Keratinocyte (primary cell): ENCODE data around the gene OR4N5. TPM values are rescaled to one million over a fixed set of nuclear protein-coding genes. Genes with fewer than 3 reads are reported as not detected.

Experiments used
- DNase-seq: peaks from one replicate; pipeline ENCODE4 v3.0.0-alpha.2; 2011; ENCODE audit warnings: low read depth, missing footprints, low spot score
- FAIRE-seq: peaks from 2 replicates; lab custom pipeline; 2011; peaks lifted over from hg19 to GRCh38; lab: Jason Lieb, UNC
- H2AFZ ChIP-seq: 2 replicates; pipeline ENCODE4 v1.6.0; 2012; ENCODE audit warnings: low read length, control low read depth, inconsistent platforms; ENCODE audit not compliant: control insufficient read depth
- H3K27ac ChIP-seq: 2 replicates; pipeline ENCODE4 v1.5.1; 2011; ENCODE audit warnings: low read length; ENCODE audit not compliant: control insufficient read depth, insufficient read depth
- H3K27me3 ChIP-seq: 3 replicates; pipeline ENCODE4 v1.6.0; 2011; ENCODE audit warnings: low read length; ENCODE audit not compliant: control insufficient read depth, insufficient read depth; ENCODE audit errors: extremely low read depth
- H3K36me3 ChIP-seq, 2 experiments: 2 replicates in 1 of 2; 3 replicates in 1 of 2; pipeline ENCODE4 v1.5.1; 2011; ENCODE audit warnings: low read length in 2 of 2, mild to moderate bottlenecking in 1 of 2; ENCODE audit not compliant: control insufficient read depth in 2 of 2, insufficient read depth in 2 of 2; ENCODE audit errors: extremely low read depth in 1 of 2
- H3K4me1 ChIP-seq: 3 replicates; pipeline ENCODE4 v1.5.1; 2011; ENCODE audit warnings: low read length; ENCODE audit not compliant: control insufficient read depth, insufficient read depth; ENCODE audit errors: extremely low read depth
- H3K4me2 ChIP-seq: 3 replicates; pipeline ENCODE4 v1.6.0; 2011; ENCODE audit warnings: low read depth, low read length; ENCODE audit not compliant: control insufficient read depth, insufficient read depth; ENCODE audit errors: extremely low read depth
- H3K4me3 ChIP-seq, 3 experiments: fragments of 200-600 bp in 1 of 3; sonication (generic) in 1 of 3; 2 replicates in 2 of 3; 3 replicates in 1 of 3; pipeline ENCODE4 v1.5.1; 2011 to 2016; ENCODE audit warnings: low read length in 3 of 3, mild to moderate bottlenecking in 3 of 3, control low read depth in 2 of 3, inconsistent platforms in 1 of 3, low read depth in 1 of 3, mixed read lengths in 1 of 3, mixed run types in 1 of 3, moderate library complexity in 1 of 3; ENCODE audit not compliant: control insufficient read depth in 2 of 3, insufficient read depth in 2 of 3; ENCODE audit errors: extremely low read depth in 1 of 3
- H3K79me2 ChIP-seq: 2 replicates; pipeline ENCODE4 v1.6.0; 2012; ENCODE audit warnings: low read length; ENCODE audit not compliant: control insufficient read depth, insufficient read depth
- H3K9ac ChIP-seq: 3 replicates; pipeline ENCODE4 v1.6.0; 2011; ENCODE audit warnings: low read length; ENCODE audit not compliant: control insufficient read depth, insufficient read depth; ENCODE audit errors: extremely low read depth
- H3K9me1 ChIP-seq: 3 replicates; pipeline ENCODE4 v1.6.0; 2011; ENCODE audit warnings: low read length; ENCODE audit not compliant: control insufficient read depth, insufficient read depth; ENCODE audit errors: extremely low read depth
- H3K9me3 ChIP-seq: 2 replicates; pipeline ENCODE4 v1.5.1; 2012; ENCODE audit warnings: low read depth, low read length; ENCODE audit not compliant: control insufficient read depth
- H4K20me1 ChIP-seq: 3 replicates; pipeline ENCODE4 v1.6.0; 2011; ENCODE audit warnings: low read length; ENCODE audit not compliant: control insufficient read depth, insufficient read depth; ENCODE audit errors: extremely low read depth
- CTCF ChIP-seq, 3 experiments: IDR thresholded peaks in 1 of 3; conservative IDR thresholded peaks in 1 of 3; optimal IDR thresholded peaks in 1 of 3; 2 replicates in 2 of 3; 3 replicates in 1 of 3; pipeline versions ENCODE3 to v1.5.1; 2011; ENCODE audit warnings: low read length in 3 of 3, mild to moderate bottlenecking in 3 of 3, moderate library complexity in 2 of 3, control low read depth in 1 of 3, inconsistent platforms in 1 of 3; ENCODE audit not compliant: insufficient read depth in 2 of 3; ENCODE audit errors: extremely low read depth in 1 of 3
- EZH2 ChIP-seq: IDR thresholded peaks from one replicate; pipeline ENCODE4 v1.6.1; 2012; ENCODE audit warnings: inconsistent platforms, mild to moderate bottlenecking, low read length, moderate library complexity
- dilution Hi-C: fragments of 300-500 bp; cut with MboI; formaldehyde crosslinking; loops from one replicate; pipeline ENCODE4 v1.7.0; 2020; ENCODE audit warnings: low sequenced_read_pairs; ENCODE audit not compliant: extremely low pct_ligation_motif_present
- polyA plus RNA-seq, 5 experiments: library from polyadenylated mRNA; depleted of rRNA in 3 of 5; stranded (reverse) in 3 of 5; stranded (forward) in 1 of 5; unstranded in 1 of 5; fragments of >200 nt; gene quantifications; 1 replicate in 1 of 5; 2 replicates in 3 of 5; 3 replicates in 1 of 5; pipeline versions ENCODE4 v1.2.1 to v1.2.3, GENCODE V29; 2011 to 2012; ENCODE audit warnings: missing spikeins in 2 of 5, low read depth in 1 of 5, low replicate concordance in 1 of 5

The OR4N5 gene
- polyA plus RNA-seq, 1 donor (not counting 4 experiments of a cell fraction or from before 2014, with no cell fraction given) = not detected

DNA sequence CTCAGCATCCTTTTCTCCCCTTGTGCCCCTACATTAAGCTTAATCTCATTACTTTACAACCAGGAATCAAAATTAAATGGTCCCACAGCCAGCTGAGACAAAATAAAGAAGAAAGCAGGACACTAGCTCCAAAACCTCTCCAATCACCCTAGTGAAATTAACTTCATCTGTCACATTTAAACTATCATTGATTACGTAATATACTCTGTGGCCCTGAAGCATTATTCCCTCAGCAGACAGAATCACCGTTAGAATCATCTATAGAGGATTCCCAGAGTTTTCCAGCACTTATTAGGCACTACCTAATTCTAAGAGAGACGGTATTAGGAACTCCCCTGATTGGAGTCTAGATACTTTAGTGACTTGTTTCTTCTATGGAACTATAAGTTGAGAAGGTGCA lies 28.2 kb upstream of the OR4N5 start, which contains the start of gene OR4K17:
OR4K17 (plus strand) TSS at position 302 of the 400 bp plus-strand sequence. CDS start 6,761 bp downstream, outside the sequence.
- no peaks in the 10 kb centered on the region for H4K20me1 ChIP-seq
- no peak within 1 kb of the TSS for H3K4me3 ChIP-seq
- no peaks in the 10 kb centered on the region for H3K27me3 ChIP-seq
- no peak within 1 kb of the TSS for H2AFZ ChIP-seq
- TF ChIP-seq EZH2 (no peak), CTCF (optimal IDR thresholded peaks at IDR 0.05 in 1 of 3, IDR thresholded peaks at IDR 0.05 in 1 of 3, conservative IDR thresholded peaks at IDR 0.05 in 1 of 3; ENCODE audit: extremely low read depth in 1 of 3, insufficient read depth in 2 of 3, low read length in 3 of 3) (no peak)
- H3K9me1 ChIP-seq = no peaks in the 10 kb centered on the region
- dilution Hi-C loops = no loop called here
- no peaks in the 10 kb centered on the region for H3K9me3 ChIP-seq
- no peak within 1 kb of the TSS for H3K9ac ChIP-seq
- no peak within 1 kb of the TSS for H3K4me2 ChIP-seq
- FAIRE-seq (no peak), DNase-seq (no peak)
- no peak within 1 kb of the TSS for H3K27ac ChIP-seq
- H3K79me2 ChIP-seq = no peaks in the 10 kb centered on the region
- H3K36me3 ChIP-seq = no peaks in the 10 kb centered on the region
- H3K4me1 ChIP-seq = no peaks in the 10 kb centered on the region

DNA sequence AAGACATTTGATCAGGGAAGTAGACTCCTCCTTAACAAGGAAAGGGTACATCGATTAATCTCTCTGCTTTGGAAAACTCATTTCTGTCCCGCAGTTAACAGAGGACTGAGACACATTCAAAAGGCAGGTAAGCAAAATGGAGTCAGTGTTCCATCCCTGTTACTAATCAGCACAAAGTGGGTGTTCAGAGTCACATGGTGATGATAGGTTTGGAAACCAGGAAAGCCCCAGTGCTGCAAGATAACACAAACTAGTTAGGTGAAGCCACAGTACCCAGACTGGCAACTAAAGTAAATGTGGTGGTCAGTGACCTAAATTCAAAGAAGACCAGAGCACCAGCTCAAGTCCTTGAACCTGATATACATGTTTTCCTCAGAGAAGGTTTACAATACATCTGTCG lies 26.3 kb upstream of the OR4N5 start:
- Histone ChIP-seq H3K9ac (no peak overlapping the region), H3K79me2 (no peaks in the 10 kb centered on the region), H3K9me1 (no peaks in the 10 kb centered on the region), H3K9me3 (no peaks in the 10 kb centered on the region), H3K4me2 (no peak overlapping the region), H3K36me3 (no peaks in the 10 kb centered on the region), H3K4me3 (no peak overlapping the region), H2AFZ (no peak overlapping the region), H4K20me1 (no peaks in the 10 kb centered on the region), H3K27me3 (no peaks in the 10 kb centered on the region), H3K4me1 (no peaks in the 10 kb centered on the region), H3K27ac (no peak overlapping the region)
- dilution Hi-C loops = no loop called here
- DNase-seq (no peak), FAIRE-seq (no peak)
- no peak for TF ChIP-seq CTCF (optimal IDR thresholded peaks at IDR 0.05 in 1 of 3, IDR thresholded peaks at IDR 0.05 in 1 of 3, conservative IDR thresholded peaks at IDR 0.05 in 1 of 3; ENCODE audit: extremely low read depth in 1 of 3, insufficient read depth in 2 of 3, low read length in 3 of 3)
- no peak for TF ChIP-seq EZH2
